PC-3 (cell line): Measurements from ENCODE around the gene GRB7. TPM values are rescaled to one million over a fixed set of nuclear protein-coding genes. Genes with fewer than 3 reads are reported as not detected.

ENCODE experiments used
- ATAC-seq: fragments of 200-7000 bp; cut with Tn5 transposase; 2 replicates; pipeline ENCODE4 v1.9.1; 2020; ENCODE audit warnings: mild to moderate bottlenecking, moderate library complexity
- BruUV-seq: library from RNA; stranded (reverse); fragments of 400-500 nt; replicated peaks from 2 replicates; lab custom pipeline; 2021; lab: Mats Ljungman, UMichigan
- CTCF ChIA-PET: fragments of 300-600 bp; sonication (Branson Sonifier 250); formaldehyde crosslinking; loops from one replicate; lab custom pipeline; 2022; ENCODE audit warnings: antibody characterized with exemption; lab: Charles Lee
- POLR2A ChIA-PET: fragments of 300-600 bp; sonication (Branson Sonifier 250); formaldehyde crosslinking; loops from one replicate; lab custom pipeline; 2022; ENCODE audit warnings: antibody characterized with exemption; ENCODE audit not compliant: unreplicated experiment; lab: Charles Lee
- DNase-seq: peaks from one replicate; pipeline ENCODE4 v3.0.0-alpha.2; 2015
- H2AFZ ChIP-seq: fragments of 300-600 bp; sonication (generic); 2 replicates; pipeline ENCODE4 v1.6.0; 2016; ENCODE audit warnings: antibody characterized with exemption, low read length
- H3F3A ChIP-seq: fragments of 300-600 bp; sonication (generic); one replicate; pipeline ENCODE4 v1.6.0; 2017; ENCODE audit warnings: antibody characterized with exemption, low read length, control low read depth, mild to moderate bottlenecking; ENCODE audit not compliant: unreplicated experiment
- H3K27ac ChIP-seq: fragments of 300-600 bp; sonication (generic); 2 replicates; pipeline ENCODE4 v1.5.1; 2016; ENCODE audit warnings: mild to moderate bottlenecking, low read length
- H3K27me3 ChIP-seq: fragments of 300-600 bp; sonication (generic); 2 replicates; pipeline ENCODE4 v1.6.1; 2016; ENCODE audit warnings: low read length, mixed read lengths
- H3K36me3 ChIP-seq: fragments of 300-600 bp; sonication (generic); 2 replicates; pipeline ENCODE4 v1.6.1; 2016; ENCODE audit warnings: low read depth, mixed run types, low read length, mixed read lengths
- H3K4me1 ChIP-seq: fragments of 300-600 bp; sonication (generic); 2 replicates; pipeline ENCODE4 v1.5.1; 2016; ENCODE audit warnings: low read length; ENCODE audit not compliant: insufficient read depth
- H3K4me2 ChIP-seq: fragments of 300-600 bp; sonication (generic); 2 replicates; pipeline ENCODE4 v1.6.0; 2016; ENCODE audit warnings: low read length
- H3K4me3 ChIP-seq: fragments of 300-600 bp; sonication (generic); 2 replicates; pipeline ENCODE4 v1.5.1; 2016; ENCODE audit warnings: mild to moderate bottlenecking, low read length, mixed read lengths
- H3K79me2 ChIP-seq: fragments of 300-600 bp; sonication (generic); 2 replicates; pipeline ENCODE4 v1.6.1; 2017; ENCODE audit warnings: low read length, mixed read lengths
- H3K9ac ChIP-seq: fragments of 300-600 bp; sonication (generic); 2 replicates; pipeline ENCODE4 v1.6.0; 2016; ENCODE audit warnings: mild to moderate bottlenecking, low read length
- H3K9me2 ChIP-seq: fragments of 300-600 bp; sonication (generic); replicated peaks from 2 replicates; pipeline ENCODE4 v1.6.1; 2016; ENCODE audit warnings: mixed run types, low read length, mixed read lengths
- H3K9me3 ChIP-seq: fragments of 300-600 bp; sonication (generic); 2 replicates; pipeline ENCODE4 v1.6.1; 2016; ENCODE audit warnings: low read length, mixed read lengths
- H4K20me1 ChIP-seq: fragments of 300-600 bp; sonication (generic); 2 replicates; pipeline ENCODE4 v1.6.1; 2016; ENCODE audit warnings: low read length, mixed read lengths
- EZH2 ChIP-seq: fragments of 300-600 bp; sonication (generic); IDR thresholded peaks from one replicate; pipeline ENCODE4 v1.6.1; 2017; ENCODE audit warnings: antibody characterized with exemption, mild to moderate bottlenecking, low read length; ENCODE audit not compliant: unreplicated experiment
- EZH2phosphoT487 ChIP-seq: fragments of 300-600 bp; sonication (generic); IDR thresholded peaks from 2 replicates; pipeline ENCODE4 v1.6.1; 2018; ENCODE audit warnings: mild to moderate bottlenecking, antibody characterized with exemption, low read length, borderline replicate concordance
- intact Hi-C: fragments of 100-400 bp; cut with micrococcal nuclease; formaldehyde crosslinking; loops from 2 replicates; pipeline ENCODE4 v1.9.0; 2023
- microRNA-seq: library from miRNA; unstranded; fragments of <30 nt; microRNA quantifications from one replicate; pipeline ENCODE4 v1.1.0, GENCODE V29; 2020; ENCODE audit not compliant: unreplicated experiment
- total RNA-seq: library from RNA; depleted of rRNA; stranded (reverse); fragments of >200 nt; gene quantifications from 2 replicates; pipeline ENCODE4 v1.2.3, GENCODE V29; 2014; rRNA removed
- TF ChIP-seq, protein P1 (sequence below): fragments of 300-600 bp; sonication (generic); conservative IDR thresholded peaks from 2 replicates; pipeline ENCODE4 v1.5.1; 2017; ENCODE audit warnings: antibody characterized with exemption, low read depth, mild to moderate bottlenecking, low read length

GRB7 gene
- total RNA-seq, 1 experiment from 2014 or later: 31.3 TPM

DNA sequence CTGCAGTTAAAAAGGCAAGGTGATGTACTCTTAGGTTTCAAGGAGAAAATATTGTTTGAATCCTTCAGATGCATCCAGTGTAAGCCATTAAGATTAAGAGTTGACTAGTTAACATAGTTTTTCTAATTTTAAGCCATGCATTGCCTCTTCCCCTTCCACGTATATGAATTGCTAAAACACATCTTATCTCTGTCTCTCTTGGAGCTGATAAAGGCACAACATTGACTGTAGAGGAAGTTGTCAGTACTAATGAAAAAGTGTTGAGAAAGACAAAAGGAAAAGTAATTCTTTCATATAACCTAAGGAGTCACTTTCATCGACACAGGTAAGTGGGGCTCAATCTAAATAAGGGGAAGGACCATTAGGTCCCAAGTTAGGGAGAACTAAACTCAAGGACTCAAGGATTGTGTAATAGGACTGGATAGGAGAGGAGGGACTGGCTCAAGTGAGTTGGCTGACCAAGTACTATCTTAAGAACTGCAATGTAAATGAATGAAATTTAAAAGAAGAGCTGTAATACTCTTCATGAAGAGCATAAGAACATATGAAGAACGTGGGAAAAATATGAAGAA is 55.6 kb downstream of the GRB7 start:
- H3K4me3 ChIP-seq: no peak overlapping the region
- H3K9ac ChIP-seq: no peak overlapping the region
- H3K27me3 ChIP-seq: peaks cover 8% of the 10 kb centered on the region; the same call in 1 of the 2 replicates
- ChIA-PET CTCF (no interaction called here), POLR2A (no interaction called here)
- no peaks in the 10 kb centered on the region for H4K20me1 ChIP-seq
- H3K4me2 ChIP-seq: no peak overlapping the region
- ATAC-seq (no peak), DNase-seq (no peak)
- TF ChIP-seq EZH2: no peak
- TF ChIP-seq, protein P1, sequence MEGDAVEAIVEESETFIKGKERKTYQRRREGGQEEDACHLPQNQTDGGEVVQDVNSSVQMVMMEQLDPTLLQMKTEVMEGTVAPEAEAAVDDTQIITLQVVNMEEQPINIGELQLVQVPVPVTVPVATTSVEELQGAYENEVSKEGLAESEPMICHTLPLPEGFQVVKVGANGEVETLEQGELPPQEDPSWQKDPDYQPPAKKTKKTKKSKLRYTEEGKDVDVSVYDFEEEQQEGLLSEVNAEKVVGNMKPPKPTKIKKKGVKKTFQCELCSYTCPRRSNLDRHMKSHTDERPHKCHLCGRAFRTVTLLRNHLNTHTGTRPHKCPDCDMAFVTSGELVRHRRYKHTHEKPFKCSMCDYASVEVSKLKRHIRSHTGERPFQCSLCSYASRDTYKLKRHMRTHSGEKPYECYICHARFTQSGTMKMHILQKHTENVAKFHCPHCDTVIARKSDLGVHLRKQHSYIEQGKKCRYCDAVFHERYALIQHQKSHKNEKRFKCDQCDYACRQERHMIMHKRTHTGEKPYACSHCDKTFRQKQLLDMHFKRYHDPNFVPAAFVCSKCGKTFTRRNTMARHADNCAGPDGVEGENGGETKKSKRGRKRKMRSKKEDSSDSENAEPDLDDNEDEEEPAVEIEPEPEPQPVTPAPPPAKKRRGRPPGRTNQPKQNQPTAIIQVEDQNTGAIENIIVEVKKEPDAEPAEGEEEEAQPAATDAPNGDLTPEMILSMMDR: no peak
- TF ChIP-seq EZH2phosphoT487: no peak
- no TSS peak for BruUV-seq
- no peaks in the 10 kb centered on the region for H3F3A ChIP-seq
- H3K36me3 ChIP-seq: no peaks in the 10 kb centered on the region
- no peaks in the 10 kb centered on the region for H3K4me1 ChIP-seq
- H3K9me2 ChIP-seq: no peaks in the 10 kb centered on the region
- H3K9me3 ChIP-seq: no peaks in the 10 kb centered on the region
- no peaks in the 10 kb centered on the region for H3K79me2 ChIP-seq
- no peak overlapping the region for H3K27ac ChIP-seq
- intact Hi-C loops: no loop called here
- no peak overlapping the region for H2AFZ ChIP-seq

DNA sequence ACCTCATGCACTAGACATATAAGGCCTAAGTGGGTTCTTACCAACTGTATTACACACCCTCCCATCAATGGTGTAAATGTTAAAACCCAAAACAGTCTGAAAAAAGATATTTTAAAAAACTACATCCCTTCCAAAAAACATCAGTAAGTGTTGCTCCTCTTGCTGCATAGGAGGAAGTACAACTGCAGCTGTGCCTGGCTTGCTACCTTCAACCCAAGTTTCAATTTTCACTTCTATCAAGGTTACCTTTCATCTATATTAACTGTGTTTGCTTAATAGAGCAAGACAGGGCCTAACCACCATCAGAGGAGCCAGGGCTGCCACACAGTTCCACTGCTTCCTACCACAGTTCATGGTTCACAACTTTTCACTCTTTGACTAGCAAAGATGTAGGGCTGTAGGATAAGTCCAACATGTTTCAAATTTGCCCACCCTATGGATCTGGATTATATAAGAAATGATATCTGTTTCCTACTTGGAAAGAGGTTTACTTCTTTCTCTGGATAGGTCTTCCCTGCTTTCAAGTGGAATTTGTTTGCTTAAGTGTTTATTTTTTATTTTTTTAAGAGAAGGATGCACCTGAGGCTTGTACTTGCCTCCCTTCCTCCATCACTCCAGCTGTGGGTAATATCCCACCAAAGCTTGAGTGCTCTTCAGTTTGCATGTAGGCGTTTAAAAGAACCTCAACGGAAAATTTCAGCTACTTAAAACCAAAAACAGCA is 56.7 kb downstream of the GRB7 start:
- Histone ChIP-seq H3K27ac (no peak overlapping the region), H3K4me3 (no peak overlapping the region), H3K27me3 (peaks cover 8% of the 10 kb centered on the region; the same call in 1 of the 2 replicates), H3K9me3 (no peaks in the 10 kb centered on the region), H3K4me2 (no peak overlapping the region), H3K36me3 (no peaks in the 10 kb centered on the region), H3K9me2 (no peaks in the 10 kb centered on the region), H3K9ac (no peak overlapping the region), H3K79me2 (no peaks in the 10 kb centered on the region), H3F3A (no peaks in the 10 kb centered on the region), H4K20me1 (no peaks in the 10 kb centered on the region), H3K4me1 (no peaks in the 10 kb centered on the region), H2AFZ (no peak overlapping the region)
- ChIA-PET CTCF (no interaction called here), POLR2A (interaction anchor here (0.6 kb wide), 1 partner anchor 102 kb away, joined by 3 read pairs; no protein-coding TSS in a partner anchor)
- no peak for DNase-seq
- BruUV-seq: no TSS peak
- intact Hi-C loops: no loop called here
- no peak for ATAC-seq
- TF ChIP-seq, protein P1: no peak
- TF ChIP-seq EZH2: no peak
- no peak for TF ChIP-seq EZH2phosphoT487

Small RNA genes lying within 50 kb of the gene (microRNA-seq; reads per million reads assigned to microRNA genes)
- gene MIR4728: 1.5 reads per million

Other genes starting within 250 kb of the GRB7 start
- not detected in 2 replicates for gene NEUROD2, start 130.0 kb upstream of the GRB7 start, total RNA-seq
- gene PPP1R1B, start 111.0 kb upstream of the GRB7 start, total RNA-seq: 2.9 and 3.1 TPM in 2 replicates
- gene STARD3, start 100.8 kb upstream of the GRB7 start, total RNA-seq: 30.5 and 56.4 TPM in 2 replicates
- gene TCAP, start 72.6 kb upstream of the GRB7 start, total RNA-seq: 0.12 and 0.51 TPM in 2 replicates
- gene PNMT, start 69.5 kb upstream of the GRB7 start, total RNA-seq: 1.2 and 1.4 TPM in 2 replicates
- 5.9 and 10.3 TPM in 2 replicates for gene PGAP3, start 49.9 kb upstream of the GRB7 start, total RNA-seq
- gene ERBB2, start 37.9 kb upstream of the GRB7 start, total RNA-seq: 36.2 and 57.1 TPM in 2 replicates
- 52.0 and 57.8 TPM in 2 replicates for gene MIEN1, start 7.4 kb upstream of the GRB7 start, total RNA-seq
- under 0.01 TPM in 1 of 2 replicates, not detected in the other for gene IKZF3, start 126.4 kb downstream of the GRB7 start, total RNA-seq
- gene ZPBP2, start 130.3 kb downstream of the GRB7 start, total RNA-seq: not detected in 2 replicates
- 3.8 and 4.8 TPM in 2 replicates for gene GSDMB, start 180.7 kb downstream of the GRB7 start, total RNA-seq
- 27.0 and 27.4 TPM in 2 replicates for gene ORMDL3, start 189.7 kb downstream of the GRB7 start, total RNA-seq
- gene LRRC3C, start 189.8 kb downstream of the GRB7 start, total RNA-seq: not detected in 2 replicates
- not detected in 2 replicates for gene GSDMA, start 225.1 kb downstream of the GRB7 start, total RNA-seq
- 267 and 338 TPM in 2 replicates for gene PSMD3, start 242.9 kb downstream of the GRB7 start, total RNA-seq